Smooth muscle cell (in vitro differentiated cells): ENCODE data around the gene RGS9BP. TPM values are rescaled to one million over a fixed set of nuclear protein-coding genes. Genes with fewer than 3 reads are reported as not detected.

Source experiments
- DNase-seq: peaks from one replicate; lab custom pipeline; 2025; ENCODE audit not compliant: unreplicated experiment; lab: John Stamatoyannopoulos, UW
- H2AFZ ChIP-seq: fragments of 200-600 bp; sonication (generic); 2 replicates; pipeline ENCODE4 v1.6.0; 2016; ENCODE audit warnings: antibody characterized with exemption, low read depth, mild to moderate bottlenecking
- H3F3A ChIP-seq: fragments of 200-600 bp; sonication (generic); 2 replicates; pipeline ENCODE4 v1.6.0; 2017; ENCODE audit warnings: antibody characterized with exemption, low read depth
- H3K27ac ChIP-seq: fragments of 200-600 bp; sonication (generic); 2 replicates; pipeline ENCODE4 v1.5.1; 2016; ENCODE audit warnings: low read depth, mild to moderate bottlenecking
- H3K27me3 ChIP-seq: fragments of 200-600 bp; sonication (generic); 2 replicates; pipeline ENCODE4 v1.6.1; 2016; ENCODE audit warnings: low read depth, mild to moderate bottlenecking
- H3K36me3 ChIP-seq: fragments of 200-600 bp; sonication (generic); 2 replicates; pipeline ENCODE4 v1.5.1; 2016; ENCODE audit warnings: low read depth
- H3K4me1 ChIP-seq: fragments of 200-600 bp; sonication (generic); 2 replicates; pipeline ENCODE4 v1.5.1; 2016; ENCODE audit warnings: low read depth
- H3K4me2 ChIP-seq: fragments of 200-600 bp; sonication (generic); 2 replicates; pipeline ENCODE4 v1.6.0; 2016; ENCODE audit warnings: mild to moderate bottlenecking
- H3K4me3 ChIP-seq: fragments of 200-600 bp; sonication (generic); 2 replicates; pipeline ENCODE4 v1.5.1; 2016; ENCODE audit warnings: mild to moderate bottlenecking
- H3K79me2 ChIP-seq: fragments of 200-600 bp; sonication (generic); 2 replicates; pipeline ENCODE4 v1.6.0; 2016; ENCODE audit warnings: low read depth, mild to moderate bottlenecking
- H3K9ac ChIP-seq: fragments of 200-600 bp; sonication (generic); 2 replicates; pipeline ENCODE4 v1.6.0; 2016; ENCODE audit warnings: low read depth
- H3K9me3 ChIP-seq: fragments of 200-600 bp; sonication (generic); replicated peaks from 2 replicates; pipeline ENCODE4 v1.5.1; 2016; ENCODE audit warnings: low read depth
- H4K20me1 ChIP-seq: fragments of 200-600 bp; sonication (generic); 2 replicates; pipeline ENCODE4 v1.6.0; 2016; ENCODE audit warnings: low read depth
- WGBS: methylation state at CpG from one replicate; pipeline ENCODE4 v1.1.7; 2016; ENCODE audit warnings: low lambda C conversion rate; 5-methylcytosine and 5-hydroxymethylcytosine counted together
- polyA plus RNA-seq: library from polyadenylated mRNA; unstranded; fragments of >200 nt; fragmentation: Nextera tagmentation; extraction: Ambion mirVana; gene quantifications from 2 replicates; pipeline ENCODE4 v1.2.1, GENCODE V29; 2016
- total RNA-seq: library from RNA; depleted of rRNA; stranded (reverse); fragments of >200 nt; gene quantifications from 2 replicates; pipeline ENCODE4 v1.2.3, GENCODE V29; 2014
- TF ChIP-seq, protein P1 (sequence below): fragments of 200-600 bp; sonication (generic); IDR thresholded peaks from 2 replicates; pipeline ENCODE4 v1.5.1; 2017; ENCODE audit warnings: borderline replicate concordance, mild to moderate bottlenecking, antibody characterized with exemption; ENCODE audit not compliant: insufficient read depth, poor library complexity, severe bottlenecking

The RGS9BP gene
- total and polyA plus RNA-seq, 2 experiments from 2014 or later: not detected

DNA sequence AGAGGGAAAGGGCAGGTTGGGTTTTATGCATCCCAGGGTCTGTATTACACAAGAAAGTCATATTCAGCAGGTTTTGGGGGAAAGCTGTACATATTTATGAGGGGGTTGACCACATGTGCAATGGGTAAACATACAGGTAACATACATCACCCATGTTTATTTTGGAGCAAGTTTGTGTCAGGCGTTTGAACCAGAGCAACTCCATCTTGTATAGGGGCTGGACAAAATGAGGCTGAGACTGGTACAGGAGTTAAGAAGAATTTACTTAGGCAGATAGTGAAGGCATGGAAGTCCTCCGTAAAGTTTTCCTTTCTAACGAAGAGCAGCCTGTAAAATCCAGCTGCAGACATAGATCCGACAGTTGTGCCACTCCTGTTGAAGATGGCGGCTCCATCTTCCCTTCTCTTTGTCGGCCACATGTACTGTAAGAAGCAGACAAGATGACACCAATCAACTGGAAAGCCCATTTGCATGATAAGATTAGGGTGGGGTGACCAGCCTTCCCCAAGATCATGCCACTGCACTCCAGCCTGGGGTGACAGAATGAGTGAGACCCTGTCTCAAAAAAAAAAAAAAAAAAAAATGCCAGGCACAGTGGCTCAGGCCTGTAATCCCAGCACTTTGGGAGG, 11.3 kb downstream of the RGS9BP start:
- Histone ChIP-seq H3K79me2 (peaks cover under 1% of the 10 kb centered on the region), H3K27me3 (no peaks in the 10 kb centered on the region), H3K9ac (no peak overlapping the region), H3F3A (peaks cover 9% of the 10 kb centered on the region), H2AFZ (no peak overlapping the region), H3K4me2 (no peak overlapping the region), H4K20me1 (no peaks in the 10 kb centered on the region), H3K27ac (no peak overlapping the region), H3K9me3 (no peaks in the 10 kb centered on the region), H3K36me3 (no peaks in the 10 kb centered on the region), H3K4me3 (no peak overlapping the region), H3K4me1 (no peaks in the 10 kb centered on the region)
- DNase-seq: no peak
- WGBS: 92% methylated on average over 6 of the region's 6 CpGs
- TF ChIP-seq, protein P1, sequence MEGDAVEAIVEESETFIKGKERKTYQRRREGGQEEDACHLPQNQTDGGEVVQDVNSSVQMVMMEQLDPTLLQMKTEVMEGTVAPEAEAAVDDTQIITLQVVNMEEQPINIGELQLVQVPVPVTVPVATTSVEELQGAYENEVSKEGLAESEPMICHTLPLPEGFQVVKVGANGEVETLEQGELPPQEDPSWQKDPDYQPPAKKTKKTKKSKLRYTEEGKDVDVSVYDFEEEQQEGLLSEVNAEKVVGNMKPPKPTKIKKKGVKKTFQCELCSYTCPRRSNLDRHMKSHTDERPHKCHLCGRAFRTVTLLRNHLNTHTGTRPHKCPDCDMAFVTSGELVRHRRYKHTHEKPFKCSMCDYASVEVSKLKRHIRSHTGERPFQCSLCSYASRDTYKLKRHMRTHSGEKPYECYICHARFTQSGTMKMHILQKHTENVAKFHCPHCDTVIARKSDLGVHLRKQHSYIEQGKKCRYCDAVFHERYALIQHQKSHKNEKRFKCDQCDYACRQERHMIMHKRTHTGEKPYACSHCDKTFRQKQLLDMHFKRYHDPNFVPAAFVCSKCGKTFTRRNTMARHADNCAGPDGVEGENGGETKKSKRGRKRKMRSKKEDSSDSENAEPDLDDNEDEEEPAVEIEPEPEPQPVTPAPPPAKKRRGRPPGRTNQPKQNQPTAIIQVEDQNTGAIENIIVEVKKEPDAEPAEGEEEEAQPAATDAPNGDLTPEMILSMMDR: no peak

DNA sequence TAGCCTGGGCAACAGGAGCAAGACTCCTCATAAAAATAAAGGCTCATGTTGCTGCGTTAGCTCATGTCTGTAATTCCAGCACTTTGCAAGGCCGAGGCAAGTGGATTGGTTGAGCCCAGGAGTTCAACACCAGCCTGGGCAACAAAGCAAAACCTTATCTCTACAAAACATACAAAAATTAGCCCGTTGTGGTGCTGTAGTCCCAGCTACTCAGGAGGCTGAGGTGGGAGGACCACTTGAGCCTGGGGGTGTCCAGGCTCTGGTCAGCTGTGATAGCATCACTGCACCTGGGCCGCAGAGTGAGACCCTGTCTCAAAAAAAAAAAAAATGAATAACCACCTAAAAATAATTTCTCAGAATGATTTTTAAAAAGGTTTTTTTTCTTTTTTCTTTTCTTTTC, 12.0 kb downstream of the RGS9BP start:
- Histone ChIP-seq H3F3A (peaks cover 9% of the 10 kb centered on the region), H4K20me1 (no peaks in the 10 kb centered on the region), H3K27me3 (no peaks in the 10 kb centered on the region), H3K36me3 (no peaks in the 10 kb centered on the region), H3K4me2 (no peak overlapping the region), H3K4me3 (no peak overlapping the region), H2AFZ (no peak overlapping the region), H3K27ac (no peak overlapping the region), H3K4me1 (peaks cover 5% of the 10 kb centered on the region), H3K9me3 (no peaks in the 10 kb centered on the region), H3K9ac (no peak overlapping the region), H3K79me2 (peaks cover 8% of the 10 kb centered on the region)
- TF ChIP-seq, protein P1: no peak
- WGBS: 92% methylated on average over 4 of the region's 4 CpGs
- no peak for DNase-seq

DNA sequence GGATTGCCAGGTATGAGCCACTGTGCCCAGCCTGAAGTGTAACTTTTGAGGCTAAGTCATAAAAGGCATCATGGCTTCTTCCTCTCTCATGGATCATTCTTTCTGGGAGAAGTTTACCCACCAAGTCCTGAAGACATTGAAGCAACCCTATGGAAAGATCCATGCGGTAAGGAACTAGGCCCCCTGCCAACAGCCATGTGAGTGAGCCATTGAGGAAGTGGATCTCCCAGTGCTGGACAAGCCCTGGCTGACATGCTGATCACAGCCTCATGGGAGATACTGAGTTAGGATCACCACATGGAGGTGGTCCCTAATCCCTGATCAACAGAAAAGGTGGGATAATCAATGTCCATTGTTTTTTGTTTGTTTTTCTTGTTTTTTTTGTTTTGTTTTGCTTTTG, 12.7 kb downstream of the RGS9BP start:
- H3K27me3 ChIP-seq: no peaks in the 10 kb centered on the region
- TF ChIP-seq, protein P1: no peak
- no peak for DNase-seq
- WGBS: 96% methylated on average over 1 of the region's 1 CpG
- no peaks in the 10 kb centered on the region for H4K20me1 ChIP-seq
- H3K79me2 ChIP-seq: peaks cover 14% of the 10 kb centered on the region
- no peak overlapping the region for H3K4me2 ChIP-seq
- peaks cover 9% of the 10 kb centered on the region for H3K4me1 ChIP-seq
- H3K9me3 ChIP-seq: no peaks in the 10 kb centered on the region
- no peak overlapping the region for H3K9ac ChIP-seq
- H3F3A ChIP-seq: peaks cover 9% of the 10 kb centered on the region
- no peaks in the 10 kb centered on the region for H3K36me3 ChIP-seq
- no peak overlapping the region for H3K4me3 ChIP-seq
- H2AFZ ChIP-seq: no peak overlapping the region
- no peak overlapping the region for H3K27ac ChIP-seq
